Hindlimb muscle (tissue), 1 donor: ENCODE results near the gene FRMD6. TPM values are rescaled to one million over a fixed set of nuclear protein-coding genes. Genes with fewer than 3 reads are reported as not detected.

ENCODE experiments used
- polyA plus RNA-seq: library from polyadenylated mRNA; unstranded; fragments of 120-200 nt; gene quantifications from one replicate; pipeline ENCODE4 v1.2.1, GENCODE V29; 2013; ENCODE audit not compliant: insufficient read length

Gene FRMD6
- polyA plus RNA-seq, 1 donor, result 25.7 TPM

Other genes starting within 250 kb of the FRMD6 start
- 39.0 TPM for gene GNG2, start 208.7 kb downstream of the FRMD6 start, polyA plus RNA-seq